Mesendoderm (in vitro differentiated cells): Measurements from ENCODE around the gene VWA5B2.

ENCODE experiments used
- DNase-seq: peaks from one replicate; pipeline ENCODE4 v3.0.0; 2013
- H2AK5ac ChIP-seq: 2 replicates; pipeline ENCODE4 v1.6.1; 2013; ENCODE audit warnings: low read length, inconsistent platforms
- H2BK120ac ChIP-seq: 2 replicates; pipeline ENCODE4 v1.6.1; 2013; ENCODE audit warnings: low read depth, mild to moderate bottlenecking, low read length, moderate library complexity, mixed read lengths
- H2BK15ac ChIP-seq: replicated peaks from 2 replicates; pipeline ENCODE4 v1.6.1; 2013; ENCODE audit warnings: low read depth, mild to moderate bottlenecking, moderate library complexity
- H2BK5ac ChIP-seq: 2 replicates; pipeline ENCODE4 v1.6.1; 2013; ENCODE audit warnings: low read length, inconsistent platforms
- H3K18ac ChIP-seq: 2 replicates; pipeline ENCODE4 v1.6.1; 2013; ENCODE audit warnings: mild to moderate bottlenecking, low read length, mixed read lengths
- H3K23ac ChIP-seq: one replicate; pipeline ENCODE4 v1.6.1; 2013; ENCODE audit warnings: low read length
- H3K27ac ChIP-seq: 2 replicates; pipeline ENCODE4 v1.5.1; 2013; ENCODE audit warnings: low read depth, mild to moderate bottlenecking, inconsistent platforms, low read length, moderate library complexity
- H3K27me3 ChIP-seq: 2 replicates; pipeline ENCODE4 v1.6.1; 2013; ENCODE audit warnings: low read length, control low read depth, mild to moderate bottlenecking, inconsistent platforms; ENCODE audit not compliant: insufficient read depth, poor library complexity
- H3K36me3 ChIP-seq: 2 replicates; pipeline ENCODE4 v1.6.1; 2013; ENCODE audit warnings: low read length, inconsistent platforms; ENCODE audit not compliant: control insufficient read depth, insufficient read depth
- H3K4ac ChIP-seq: one replicate; pipeline ENCODE4 v1.6.1; 2013; ENCODE audit warnings: low read depth, mild to moderate bottlenecking, low read length, moderate library complexity
- H3K4me1 ChIP-seq: 2 replicates; pipeline ENCODE4 v1.6.1; 2013; ENCODE audit warnings: low read depth, low read length, inconsistent platforms; ENCODE audit not compliant: control insufficient read depth
- H3K4me2 ChIP-seq: 2 replicates; pipeline ENCODE4 v1.6.1; 2013; ENCODE audit warnings: low read length
- H3K4me3 ChIP-seq: 2 replicates; pipeline ENCODE4 v1.5.1; 2013; ENCODE audit warnings: mild to moderate bottlenecking, low read length
- H3K56ac ChIP-seq: one replicate; pipeline ENCODE4 v1.6.1; 2013; ENCODE audit warnings: low read length
- H3K79me1 ChIP-seq: 2 replicates; pipeline ENCODE4 v1.6.1; 2013; ENCODE audit warnings: low read length, inconsistent platforms
- H3K79me2 ChIP-seq: 2 replicates; pipeline ENCODE4 v1.6.1; 2013; ENCODE audit warnings: mild to moderate bottlenecking, low read length; ENCODE audit not compliant: control insufficient read depth, insufficient read depth
- H3K9ac ChIP-seq: 2 replicates; pipeline ENCODE4 v1.6.1; 2013; ENCODE audit warnings: low read length, inconsistent platforms
- H4K5ac ChIP-seq: one replicate; pipeline ENCODE4 v1.6.1; 2013; ENCODE audit warnings: low read length
- H4K8ac ChIP-seq: one replicate; pipeline ENCODE4 v1.6.1; 2013; ENCODE audit warnings: low read depth, mild to moderate bottlenecking, control low read depth, low read length, moderate library complexity
- WGBS: extraction: QIAGEN DNeasy Blood & Tissue Kit; methylation state at CpG from one replicate; pipeline ENCODE4 v1.1.7; 2013; ENCODE audit warnings: low lambda C conversion rate, missing lambda C conversion rate; ENCODE audit not compliant: insufficient coverage; ENCODE audit errors: extremely low coverage; 5-methylcytosine and 5-hydroxymethylcytosine counted together

VWA5B2 gene

GRCh38 chr3:184192889-184193288 lies 36.5 kb upstream of the VWA5B2 start:
- Histone ChIP-seq H3K9ac (no peak overlapping the region), H3K27ac (no peak overlapping the region), H4K5ac (no peak overlapping the region), H2BK120ac (no peak overlapping the region), H3K79me2 (peaks cover 4% of the 10 kb centered on the region), H3K4me3 (no peak overlapping the region), H3K4me2 (no peak overlapping the region), H3K79me1 (peaks cover 5% of the 10 kb centered on the region), H3K56ac (no peak overlapping the region), H3K36me3 (peaks cover 6% of the 10 kb centered on the region), H3K4me1 (no peaks in the 10 kb centered on the region), H3K18ac (no peak overlapping the region), H2BK5ac (no peak overlapping the region), H3K27me3 (no peaks in the 10 kb centered on the region), H3K4ac (no peak overlapping the region), H2BK15ac (no peak overlapping the region), H2AK5ac (no peak overlapping the region), H4K8ac (no peak overlapping the region), H3K23ac (no peak overlapping the region)
- DNase-seq: no peak
- no CpG with 5 or more reads among the region's 10 CpGs for WGBS

GRCh38 chr3:184193991-184194539 lies 35.3 kb upstream of the VWA5B2 start:
- H4K8ac ChIP-seq: no peak overlapping the region
- no peak overlapping the region for H3K27ac ChIP-seq
- no peak overlapping the region for H3K4me3 ChIP-seq
- WGBS: no CpG with 5 or more reads among the region's 9 CpGs
- H3K56ac ChIP-seq: no peak overlapping the region
- peaks cover 6% of the 10 kb centered on the region for H3K36me3 ChIP-seq
- no peak overlapping the region for H2BK15ac ChIP-seq
- no peaks in the 10 kb centered on the region for H3K4me1 ChIP-seq
- H2AK5ac ChIP-seq: no peak overlapping the region
- H3K23ac ChIP-seq: no peak overlapping the region
- H3K79me2 ChIP-seq: no peaks in the 10 kb centered on the region
- no peak overlapping the region for H2BK5ac ChIP-seq
- no peaks in the 10 kb centered on the region for H3K27me3 ChIP-seq
- H2BK120ac ChIP-seq: no peak overlapping the region
- DNase-seq: no peak
- H3K9ac ChIP-seq: no peak overlapping the region
- peaks cover 5% of the 10 kb centered on the region for H3K79me1 ChIP-seq
- no peak overlapping the region for H4K5ac ChIP-seq
- H3K4ac ChIP-seq: no peak overlapping the region
- no peak overlapping the region for H3K4me2 ChIP-seq
- H3K18ac ChIP-seq: no peak overlapping the region

- Histone ChIP-seq H3K27me3 (no peaks in the 10 kb centered on the region), H3K9ac (no peak overlapping the region), H4K8ac (no peak overlapping the region), H3K56ac (no peak overlapping the region), H3K4me3 (no peak overlapping the region), H3K36me3 (peaks cover 2% of the 10 kb centered on the region), H3K23ac (no peak overlapping the region), H2AK5ac (no peak overlapping the region), H3K27ac (no peak overlapping the region), H3K79me2 (no peaks in the 10 kb centered on the region), H3K4me2 (no peak overlapping the region), H3K4ac (no peak overlapping the region), H3K79me1 (no peaks in the 10 kb centered on the region), H2BK5ac (no peak overlapping the region), H3K18ac (no peak overlapping the region), H2BK120ac (no peak overlapping the region), H3K4me1 (no peaks in the 10 kb centered on the region), H4K5ac (no peak overlapping the region), H2BK15ac (no peak overlapping the region)
- WGBS: no CpG with 5 or more reads among the region's 6 CpGs
- no peak for DNase-seq
Observed at GRCh38 chr3:184196536-184196935, 32.8 kb upstream of the VWA5B2 start.

- H2BK5ac ChIP-seq: no peak overlapping the region
- no peak overlapping the region for H3K56ac ChIP-seq
- no peak overlapping the region for H3K4me3 ChIP-seq
- H3K4me2 ChIP-seq: no peak overlapping the region
- no peak overlapping the region for H4K8ac ChIP-seq
- no peaks in the 10 kb centered on the region for H3K79me2 ChIP-seq
- no peak overlapping the region for H3K27ac ChIP-seq
- H3K27me3 ChIP-seq: no peaks in the 10 kb centered on the region
- no peaks in the 10 kb centered on the region for H3K4me1 ChIP-seq
- H3K79me1 ChIP-seq: no peaks in the 10 kb centered on the region
- no peaks in the 10 kb centered on the region for H3K36me3 ChIP-seq
- WGBS: no CpG with 5 or more reads among the region's 9 CpGs
- H3K23ac ChIP-seq: no peak overlapping the region
- H3K4ac ChIP-seq: no peak overlapping the region
- no peak overlapping the region for H2AK5ac ChIP-seq
- no peak overlapping the region for H2BK15ac ChIP-seq
- DNase-seq: no peak
- no peak overlapping the region for H2BK120ac ChIP-seq
- no peak overlapping the region for H3K9ac ChIP-seq
- no peak overlapping the region for H4K5ac ChIP-seq
- H3K18ac ChIP-seq: no peak overlapping the region
Observed at GRCh38 chr3:184198509-184198908, 30.9 kb upstream of the VWA5B2 start.

GRCh38 chr3:184200825-184201224 lies 28.6 kb upstream of the VWA5B2 start:
- Histone ChIP-seq H3K36me3 (no peaks in the 10 kb centered on the region), H2BK5ac (no peak overlapping the region), H2AK5ac (no peak overlapping the region), H3K27me3 (no peaks in the 10 kb centered on the region), H3K9ac (no peak overlapping the region), H2BK15ac (no peak overlapping the region), H3K23ac (no peak overlapping the region), H2BK120ac (no peak overlapping the region), H3K4ac (no peak overlapping the region), H3K79me2 (no peaks in the 10 kb centered on the region), H3K27ac (no peak overlapping the region), H3K4me1 (no peaks in the 10 kb centered on the region), H3K4me2 (no peak overlapping the region), H3K4me3 (no peak overlapping the region), H3K56ac (no peak overlapping the region), H4K8ac (no peak overlapping the region), H4K5ac (no peak overlapping the region), H3K18ac (no peak overlapping the region), H3K79me1 (no peaks in the 10 kb centered on the region)
- no peak for DNase-seq

- no peak overlapping the region for H2BK5ac ChIP-seq
- H3K4ac ChIP-seq: no peak overlapping the region
- no CpG with 5 or more reads among the region's 8 CpGs for WGBS
- H3K27me3 ChIP-seq: no peaks in the 10 kb centered on the region
- no peak overlapping the region for H3K27ac ChIP-seq
- no peak overlapping the region for H3K56ac ChIP-seq
- no peak overlapping the region for H2BK120ac ChIP-seq
- no peaks in the 10 kb centered on the region for H3K79me2 ChIP-seq
- H2AK5ac ChIP-seq: no peak overlapping the region
- no peak overlapping the region for H4K8ac ChIP-seq
- no peak overlapping the region for H2BK15ac ChIP-seq
- no peak overlapping the region for H3K4me3 ChIP-seq
- no peaks in the 10 kb centered on the region for H3K4me1 ChIP-seq
- H3K79me1 ChIP-seq: no peaks in the 10 kb centered on the region
- H3K36me3 ChIP-seq: no peaks in the 10 kb centered on the region
- H3K9ac ChIP-seq: no peak overlapping the region
- H3K18ac ChIP-seq: no peak overlapping the region
- no peak overlapping the region for H3K23ac ChIP-seq
- no peak overlapping the region for H4K5ac ChIP-seq
- no peak overlapping the region for H3K4me2 ChIP-seq
- DNase-seq: no peak
Observed at GRCh38 chr3:184203526-184203925, 25.9 kb upstream of the VWA5B2 start.
